ENCODE measurements around the gene PACSIN1. TPM values are rescaled to one million over a fixed set of nuclear protein-coding genes. Genes with fewer than 3 reads are reported as not detected.

The PACSIN1 gene
- total and polyA plus RNA-seq, 10 of the 15 experiments (the other 5 are each of a cell fraction or from before 2014, with no cell fraction given) = 0.50 to 9.4 (median 2.8) TPM

GRCh38 chr6:34552620-34553019 is 86.7 kb downstream of the PACSIN1 start:
- ChIA-PET CTCF (no interaction called here), RAD21 (ENCODE audit: unreplicated experiment) (no interaction called here), POLR2A (no interaction called here), SMC1A (ENCODE audit: uncharacterized antibody, unreplicated experiment) (no interaction called here)
- no peak overlapping the region for H3K27ac ChIP-seq (ENCODE audit: control insufficient read depth, insufficient read depth)
- 30% methylated on average over 5 of the region's 5 CpGs for WGBS (ENCODE audit: insufficient coverage, insufficient replicate concordance, low lambda C conversion rate, missing lambda C conversion rate)
- H3K9ac ChIP-seq (ENCODE audit: control insufficient read depth, insufficient read depth, low read length) = no peak overlapping the region
- in situ Hi-C loops (cut with MboI) = no loop called here
- H3K9me3 ChIP-seq (replicated peaks; ENCODE audit: control insufficient read depth, insufficient read depth, low read length) = no peaks in the 10 kb centered on the region
- ATAC-seq (no peak), DNase-seq (ENCODE audit: low read depth, low spot score) (no peak), FAIRE-seq (no peak)
- peaks cover 0 to 1% of the 10 kb centered on the region in 2 experiments; a peak in 1 of 4 replicates for H3K27me3 ChIP-seq (replicated peaks in 1 of 2; ENCODE audit: control insufficient read depth in 2 of 2, insufficient read depth in 2 of 2, low read length in 1 of 2)
- no peak overlapping the region for H3K4me2 ChIP-seq (ENCODE audit: control insufficient read depth, insufficient read depth)
- no peaks in the 10 kb centered on the region for H3K79me2 ChIP-seq (ENCODE audit: control insufficient read depth, insufficient read depth, low read length)
- H3K4me1 ChIP-seq (ENCODE audit: control insufficient read depth, insufficient read depth, low read length) = no peaks in the 10 kb centered on the region
- intact Hi-C loops (cut with micrococcal nuclease; ENCODE audit: unreplicated experiment) = no loop called here
- no peak overlapping the region for H2AFZ ChIP-seq (ENCODE audit: control insufficient read depth, low read depth, low read length)
- TF ChIP-seq STAT3 (IDR thresholded peaks at IDR 0.05; ENCODE audit: low read depth, low read length) (no peak), RELB (IDR thresholded peaks at IDR 0.05; ENCODE audit: low read depth) (no peak), IKZF1 (conservative IDR thresholded peaks at IDR 0.05) (no peak), BCL11A (IDR thresholded peaks at IDR 0.05; ENCODE audit: low read depth, low read length) (no peak), NR2C1 (IDR thresholded peaks at IDR 0.05) (no peak), SPI1 (IDR thresholded peaks at IDR 0.05; ENCODE audit: borderline replicate concordance, insufficient read depth, low read depth, low read length) (no peak), EP300 (IDR thresholded peaks at IDR 0.05; ENCODE audit: borderline replicate concordance in 1 of 2, control insufficient read depth in 1 of 2, low read depth in 2 of 2, low read length in 2 of 2) (no peak), NR2F1 (conservative IDR thresholded peaks at IDR 0.05) (no peak), SREBF1 (IDR thresholded peaks at IDR 0.05; ENCODE audit: low read length) (no peak)
- H3K36me3 ChIP-seq (ENCODE audit: control insufficient read depth in 2 of 2, insufficient read depth in 2 of 2, low read length in 1 of 2) = no peaks in the 10 kb centered on the region
- H4K20me1 ChIP-seq (ENCODE audit: control insufficient read depth, insufficient read depth) = no peaks in the 10 kb centered on the region
- no peak overlapping the region for H3K4me3 ChIP-seq
- no TSS peak for BruUV-seq (replicated peaks)

Measured in GM12878 (cell line).